KMS-11 (cell line): ENCODE data around the gene XAB2.

Source experiments
- H2AFZ ChIP-seq: fragments of 200-600 bp; sonication (generic); 2 replicates; pipeline ENCODE4 v1.6.1; 2016; ENCODE audit warnings: antibody characterized with exemption, mixed run types, low read depth
- H3K27ac ChIP-seq: fragments of 200-600 bp; sonication (generic); 2 replicates; pipeline ENCODE4 v1.6.1; 2016; ENCODE audit warnings: mild to moderate bottlenecking, mixed run types
- H3K27me3 ChIP-seq: fragments of 200-600 bp; sonication (generic); 2 replicates; pipeline ENCODE4 v1.6.1; 2017; ENCODE audit warnings: mild to moderate bottlenecking, low read depth, mixed run types, moderate library complexity; ENCODE audit not compliant: insufficient read depth
- H3K36me3 ChIP-seq: fragments of 200-600 bp; sonication (generic); 2 replicates; pipeline ENCODE4 v1.6.1; 2017; ENCODE audit warnings: mild to moderate bottlenecking, mixed run types; ENCODE audit not compliant: insufficient read depth
- H3K4me1 ChIP-seq: fragments of 200-600 bp; sonication (generic); 2 replicates; pipeline ENCODE4 v1.6.1; 2016; ENCODE audit warnings: mild to moderate bottlenecking, low read depth, mixed run types; ENCODE audit not compliant: poor library complexity, severe bottlenecking
- H3K4me2 ChIP-seq: fragments of 200-600 bp; sonication (generic); 2 replicates; pipeline ENCODE4 v1.7.0; 2016; ENCODE audit warnings: mild to moderate bottlenecking, mixed run types
- H3K4me3 ChIP-seq: fragments of 200-600 bp; sonication (generic); IDR thresholded peaks from 2 replicates; pipeline ENCODE4 v1.6.1; 2017; ENCODE audit warnings: low read depth, low read length, mixed read lengths; ENCODE audit not compliant: insufficient read depth
- H3K79me2 ChIP-seq: fragments of 200-600 bp; sonication (generic); 2 replicates; pipeline ENCODE4 v1.6.1; 2016; ENCODE audit warnings: low read depth, mixed run types; ENCODE audit not compliant: insufficient read depth
- H3K9ac ChIP-seq: fragments of 200-600 bp; sonication (generic); 2 replicates; pipeline ENCODE4 v1.6.1; 2016; ENCODE audit warnings: mild to moderate bottlenecking, mixed run types
- H4K20me1 ChIP-seq: fragments of 200-600 bp; sonication (generic); 2 replicates; pipeline ENCODE4 v1.6.1; 2016; ENCODE audit warnings: mild to moderate bottlenecking, mixed run types; ENCODE audit not compliant: insufficient read depth
- TF ChIP-seq, protein P1 (sequence below): fragments of 200-600 bp; sonication (generic); conservative IDR thresholded peaks from 2 replicates; pipeline ENCODE4 v1.6.1; 2017; ENCODE audit warnings: low read depth, mild to moderate bottlenecking, antibody characterized with exemption, low read length, moderate library complexity, mixed read lengths

The XAB2 gene

DNA sequence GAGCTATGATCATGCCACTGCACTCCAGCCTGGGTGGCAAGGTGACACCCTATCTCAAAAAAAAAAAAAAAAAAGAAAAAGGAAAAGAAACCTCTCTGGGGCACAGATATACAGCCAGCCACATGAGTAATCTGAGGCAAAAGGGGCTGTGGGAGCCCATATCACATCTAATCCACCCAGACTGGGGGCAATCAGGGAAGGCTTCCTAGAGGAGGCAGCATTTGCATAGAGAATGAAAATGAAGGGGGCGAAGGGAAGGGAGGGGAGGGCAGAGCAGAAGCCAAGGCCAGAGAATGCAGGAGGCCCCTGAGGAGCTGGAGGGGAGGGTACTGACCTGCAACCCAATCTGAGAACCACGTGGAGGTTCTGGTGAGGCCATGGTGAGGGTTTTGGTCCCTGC, 20.8 kb upstream of the XAB2 start:
- peaks cover 8% of the 10 kb centered on the region for H3K4me1 ChIP-seq
- no peak overlapping the region for H3K4me2 ChIP-seq
- no peak overlapping the region for H2AFZ ChIP-seq
- TF ChIP-seq, protein P1, sequence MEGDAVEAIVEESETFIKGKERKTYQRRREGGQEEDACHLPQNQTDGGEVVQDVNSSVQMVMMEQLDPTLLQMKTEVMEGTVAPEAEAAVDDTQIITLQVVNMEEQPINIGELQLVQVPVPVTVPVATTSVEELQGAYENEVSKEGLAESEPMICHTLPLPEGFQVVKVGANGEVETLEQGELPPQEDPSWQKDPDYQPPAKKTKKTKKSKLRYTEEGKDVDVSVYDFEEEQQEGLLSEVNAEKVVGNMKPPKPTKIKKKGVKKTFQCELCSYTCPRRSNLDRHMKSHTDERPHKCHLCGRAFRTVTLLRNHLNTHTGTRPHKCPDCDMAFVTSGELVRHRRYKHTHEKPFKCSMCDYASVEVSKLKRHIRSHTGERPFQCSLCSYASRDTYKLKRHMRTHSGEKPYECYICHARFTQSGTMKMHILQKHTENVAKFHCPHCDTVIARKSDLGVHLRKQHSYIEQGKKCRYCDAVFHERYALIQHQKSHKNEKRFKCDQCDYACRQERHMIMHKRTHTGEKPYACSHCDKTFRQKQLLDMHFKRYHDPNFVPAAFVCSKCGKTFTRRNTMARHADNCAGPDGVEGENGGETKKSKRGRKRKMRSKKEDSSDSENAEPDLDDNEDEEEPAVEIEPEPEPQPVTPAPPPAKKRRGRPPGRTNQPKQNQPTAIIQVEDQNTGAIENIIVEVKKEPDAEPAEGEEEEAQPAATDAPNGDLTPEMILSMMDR: no peak
- H3K9ac ChIP-seq: no peak overlapping the region
- no peaks in the 10 kb centered on the region for H3K79me2 ChIP-seq
- H3K4me3 ChIP-seq: no peak overlapping the region
- no peaks in the 10 kb centered on the region for H4K20me1 ChIP-seq
- H3K27ac ChIP-seq: no peak overlapping the region
- H3K27me3 ChIP-seq: peaks cover 2% of the 10 kb centered on the region; the same call in 1 of the 2 replicates
- no peaks in the 10 kb centered on the region for H3K36me3 ChIP-seq

DNA sequence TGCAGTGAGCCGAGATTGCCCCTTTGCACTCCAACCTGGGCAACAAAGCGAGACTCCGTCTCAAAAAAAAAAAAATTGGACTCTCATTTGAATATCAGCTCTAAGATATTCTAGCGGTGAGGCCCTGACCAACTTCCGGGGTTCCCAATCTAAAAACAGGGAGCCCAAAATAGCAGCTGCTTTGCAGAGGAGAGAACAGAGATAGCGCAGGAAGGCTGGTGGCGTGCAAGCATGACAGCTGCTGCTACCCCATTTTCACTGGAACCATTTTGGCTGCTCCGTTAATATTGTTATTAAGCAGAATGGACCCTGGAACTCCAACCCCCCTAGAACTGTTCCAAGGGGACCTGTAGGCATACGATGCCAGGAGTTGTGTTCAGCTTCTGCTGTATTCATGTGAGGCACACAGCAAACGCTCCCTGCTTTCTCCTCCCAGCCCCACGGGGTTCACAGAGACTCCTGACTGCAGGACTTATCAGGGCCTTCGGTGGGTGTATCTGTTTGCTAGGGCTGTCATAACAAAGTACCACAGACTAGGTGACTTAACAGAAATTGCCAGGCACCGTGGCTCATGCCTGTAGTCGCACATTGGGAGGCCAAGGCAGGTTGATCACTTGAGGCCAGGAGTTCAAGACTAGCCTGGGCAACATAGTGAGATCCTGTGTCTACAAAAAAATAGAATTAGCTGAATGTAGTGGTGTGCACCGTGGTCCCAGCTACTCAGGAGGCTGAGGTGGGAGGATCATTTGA, 19.1 kb upstream of the XAB2 start:
- Histone ChIP-seq H3K79me2 (no peaks in the 10 kb centered on the region), H4K20me1 (no peaks in the 10 kb centered on the region), H3K27ac (no peak overlapping the region), H3K4me2 (no peak overlapping the region), H3K36me3 (no peaks in the 10 kb centered on the region), H3K27me3 (peaks cover 2% of the 10 kb centered on the region; the same call in 1 of the 2 replicates), H3K4me1 (peaks cover 8% of the 10 kb centered on the region), H2AFZ (no peak overlapping the region), H3K4me3 (no peak overlapping the region), H3K9ac (no peak overlapping the region)
- TF ChIP-seq, protein P1: no peak

DNA sequence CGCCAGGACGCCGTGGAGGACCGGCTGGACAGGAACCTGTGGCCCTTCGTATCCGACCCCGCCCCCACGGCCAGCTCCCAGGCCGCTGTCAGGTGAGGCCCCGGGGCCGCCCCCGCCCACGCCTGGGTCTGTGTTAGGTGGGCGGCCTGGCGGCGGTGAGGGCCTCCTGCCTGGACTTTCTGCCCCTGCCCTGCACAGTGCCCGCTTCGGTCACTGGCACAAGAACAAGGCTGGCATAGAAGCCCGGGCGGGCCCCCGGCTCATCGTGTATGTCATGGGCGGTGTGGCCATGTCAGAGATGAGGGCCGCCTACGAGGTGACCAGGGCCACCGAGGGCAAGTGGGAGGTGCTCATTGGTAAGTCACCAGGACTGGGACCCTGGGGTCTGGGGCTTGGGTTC, 17.8 kb upstream of the XAB2 start:
- Histone ChIP-seq H3K79me2 (no peaks in the 10 kb centered on the region), H3K9ac (no peak overlapping the region), H3K36me3 (no peaks in the 10 kb centered on the region), H3K4me2 (no peak overlapping the region), H3K27ac (no peak overlapping the region), H3K27me3 (peaks cover 2% of the 10 kb centered on the region; the same call in 1 of the 2 replicates), H4K20me1 (no peaks in the 10 kb centered on the region), H2AFZ (no peak overlapping the region), H3K4me1 (peaks cover 5% of the 10 kb centered on the region), H3K4me3 (no peak overlapping the region)
- TF ChIP-seq, protein P1: no peak

DNA sequence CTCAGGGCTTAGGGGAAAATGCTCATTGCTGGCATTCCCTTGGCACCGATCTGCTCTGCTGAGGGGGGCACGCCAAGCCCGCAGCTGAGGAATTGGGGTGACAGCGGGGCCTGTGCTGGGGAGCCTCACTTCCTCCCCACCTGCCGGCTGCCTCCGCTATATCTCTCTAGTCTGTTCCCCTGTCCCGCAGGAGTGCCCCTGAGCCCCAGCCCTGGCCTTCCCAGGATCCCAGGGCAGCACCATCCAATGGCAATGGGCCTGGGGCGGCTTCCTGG, 17.0 kb upstream of the XAB2 start:
- H3K27me3 ChIP-seq: peaks cover 2% of the 10 kb centered on the region; the same call in 1 of the 2 replicates
- H3K4me1 ChIP-seq: no peaks in the 10 kb centered on the region
- H3K4me3 ChIP-seq: no peak overlapping the region
- H3K9ac ChIP-seq: no peak overlapping the region
- no peak overlapping the region for H3K27ac ChIP-seq
- H3K4me2 ChIP-seq: no peak overlapping the region
- no peaks in the 10 kb centered on the region for H3K36me3 ChIP-seq
- TF ChIP-seq, protein P1: no peak
- H2AFZ ChIP-seq: no peak overlapping the region
- no peaks in the 10 kb centered on the region for H4K20me1 ChIP-seq
- H3K79me2 ChIP-seq: no peaks in the 10 kb centered on the region
